HG03571 (cell line): ENCODE results near the gene EIF2B2.

Experiments used
- ATAC-seq: cut with Tn5 transposase; IDR thresholded peaks from one replicate; pipeline ENCODE4 v1.9.1; 2021; ENCODE audit not compliant: unreplicated experiment

Gene EIF2B2

GRCh38 chr14:75041613-75042012, 38.9 kb downstream of the EIF2B2 start:
- no peak for ATAC-seq

GRCh38 chr14:75042035-75042434, 39.3 kb downstream of the EIF2B2 start:
- ATAC-seq: no peak

GRCh38 chr14:75044322-75044721, 41.6 kb downstream of the EIF2B2 start:
- no peak for ATAC-seq

DNA sequence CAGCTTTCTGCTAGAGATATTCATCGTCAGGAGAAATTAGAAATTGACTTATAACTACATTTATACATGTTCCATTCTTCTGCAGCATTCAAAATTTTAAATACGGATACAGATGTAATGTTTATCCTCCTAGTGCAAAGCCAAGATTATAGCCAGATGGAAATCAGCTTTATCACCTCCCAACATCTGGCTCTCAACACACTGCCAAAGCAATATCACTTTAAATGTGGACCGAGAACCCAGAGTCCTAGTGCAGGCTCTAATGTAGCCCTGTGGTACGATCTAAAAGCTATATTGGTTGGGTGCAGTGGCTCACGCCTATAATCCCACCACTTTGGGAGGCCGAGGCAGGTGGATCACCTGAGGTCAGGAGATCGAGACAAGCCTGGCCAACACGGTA, 42.0 kb downstream of the EIF2B2 start:
- no peak for ATAC-seq

DNA sequence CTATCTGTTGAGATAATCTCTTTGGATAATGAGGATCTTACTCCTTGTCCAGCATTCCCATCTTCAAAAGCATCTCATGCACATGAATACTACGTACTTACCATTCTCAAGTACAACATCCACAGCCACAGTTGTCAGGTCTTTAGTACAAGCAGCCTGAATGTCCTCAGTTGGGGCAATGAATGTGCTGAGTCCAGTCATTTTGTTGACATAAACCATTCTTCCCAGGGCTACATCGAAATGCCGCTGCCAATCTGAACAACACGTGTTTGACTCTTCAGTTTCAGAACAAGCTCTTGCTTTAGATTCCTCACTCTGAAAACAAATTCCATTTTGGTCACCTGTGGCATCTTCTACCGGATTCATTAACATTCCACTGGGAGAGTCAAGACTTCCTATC, 43.6 kb downstream of the EIF2B2 start:
- no peak for ATAC-seq

GRCh38 chr14:75046899-75047298, 44.2 kb downstream of the EIF2B2 start:
- ATAC-seq: no peak

GRCh38 chr14:75047506-75047905, 44.8 kb downstream of the EIF2B2 start:
- ATAC-seq: no peak

DNA sequence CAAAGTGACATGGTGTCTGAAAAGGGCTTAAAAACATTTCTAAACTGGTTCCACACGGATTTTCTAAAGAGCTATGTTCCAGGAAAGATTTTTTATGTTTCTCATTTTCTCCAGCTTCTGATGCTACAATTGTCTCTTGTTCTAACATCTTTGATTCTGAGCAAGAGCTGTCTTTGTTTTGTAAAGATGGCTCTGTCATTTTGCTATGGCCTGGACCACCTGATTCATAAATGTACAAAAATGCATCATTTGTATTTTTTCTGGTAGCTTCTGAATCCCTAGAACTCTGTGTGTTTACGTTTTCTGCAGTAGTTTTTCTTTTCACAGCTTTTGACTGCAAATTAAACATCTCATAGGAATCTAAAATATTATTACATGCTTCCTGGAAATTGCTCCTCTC, 45.4 kb downstream of the EIF2B2 start:
- no peak for ATAC-seq

DNA sequence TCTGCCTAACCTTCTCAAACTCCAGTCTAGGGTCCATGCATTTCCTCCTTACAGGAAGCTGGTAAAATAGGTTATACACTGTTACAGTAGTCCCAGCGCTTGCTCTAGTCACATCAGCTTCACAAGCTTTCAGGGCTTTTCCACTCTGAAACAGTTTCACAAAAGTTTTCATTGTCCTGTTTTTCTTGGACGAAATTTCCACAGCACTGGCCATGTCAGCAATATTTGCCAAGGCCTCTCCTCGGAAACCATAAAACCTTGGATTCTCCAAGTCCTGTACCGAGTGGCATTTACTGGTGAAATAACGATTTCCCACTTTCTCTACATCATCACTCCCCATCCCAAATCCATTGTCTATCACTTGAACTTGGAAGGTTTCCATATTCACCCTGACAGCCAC, 46.4 kb downstream of the EIF2B2 start:
- ATAC-seq: no peak

- no peak for ATAC-seq
These were observed 47.0 kb downstream of the EIF2B2 start for GRCh38 chr14:75049731-75050201.

- ATAC-seq: no peak
These were observed 48.3 kb downstream of the EIF2B2 start, which contains the start of gene MLH3 for GRCh38 chr14:75050852-75051555. Gene MLH3, minus strand, starts transcription at chr14:75051467. Its CDS starts 1,812 bp downstream, at chr14:75049655.

GRCh38 chr14:75051556-75051899, 48.8 kb downstream of the EIF2B2 start:
- ATAC-seq: no peak

DNA sequence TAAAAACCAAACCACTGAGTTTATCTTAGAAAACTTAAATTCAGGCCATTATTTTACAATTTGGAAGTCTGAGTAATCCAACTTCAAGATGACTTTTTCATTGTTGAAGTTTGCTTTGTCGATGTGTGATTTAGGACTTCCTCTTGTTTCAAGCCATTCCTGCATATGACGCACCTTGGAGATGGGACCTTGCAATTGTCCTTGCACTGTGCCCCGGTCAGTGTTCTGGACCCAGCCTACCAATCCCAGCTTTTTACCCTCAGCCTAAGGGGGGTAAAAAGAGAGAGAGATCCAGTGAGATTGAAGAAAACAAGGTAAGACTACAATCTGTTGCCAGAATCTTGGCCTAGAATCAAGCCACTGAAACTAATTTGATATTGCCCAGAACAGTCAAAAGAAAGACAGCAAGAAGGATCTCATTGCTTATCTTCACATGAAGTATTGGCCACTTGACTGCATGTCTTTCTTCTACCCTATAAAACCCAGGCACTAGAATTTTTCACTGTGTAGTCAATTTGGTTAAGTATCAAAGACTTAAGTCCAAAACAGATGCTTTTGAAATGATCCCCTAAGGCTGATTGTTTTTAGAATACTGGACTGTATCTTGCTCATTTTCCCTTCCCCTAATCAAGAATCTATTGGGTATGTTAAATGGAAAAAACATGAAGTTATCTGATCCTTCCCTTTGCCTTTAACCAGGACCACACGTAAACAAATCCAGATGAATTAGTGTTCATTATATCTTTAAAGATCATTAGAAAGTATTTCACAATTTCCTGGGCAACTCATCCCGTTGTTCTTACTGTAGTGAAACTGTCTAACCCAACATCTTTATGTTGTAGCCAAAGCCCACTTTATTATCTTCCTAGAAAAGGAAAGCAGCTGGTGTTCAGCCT, 50.9 kb downstream of the EIF2B2 start:
- no peak for ATAC-seq

DNA sequence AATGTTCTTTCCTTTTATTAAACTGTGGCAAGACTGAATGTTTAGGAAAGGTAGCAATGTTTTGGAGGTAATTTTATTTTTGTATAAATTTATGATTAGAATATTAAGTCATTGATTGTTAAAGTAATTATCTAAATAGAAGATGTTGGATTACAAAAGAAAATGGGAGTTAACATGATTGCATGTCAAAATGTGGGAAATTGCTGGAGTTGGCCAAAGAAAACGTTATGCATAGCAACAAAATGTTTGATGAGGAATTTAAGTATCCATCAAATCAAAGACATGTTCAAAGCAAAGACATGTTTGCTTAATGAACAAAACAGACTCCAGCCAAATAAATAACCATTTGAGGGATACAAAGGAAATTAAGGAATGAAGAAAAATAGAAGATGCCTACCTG, 51.7 kb downstream of the EIF2B2 start:
- ATAC-seq: no peak

DNA sequence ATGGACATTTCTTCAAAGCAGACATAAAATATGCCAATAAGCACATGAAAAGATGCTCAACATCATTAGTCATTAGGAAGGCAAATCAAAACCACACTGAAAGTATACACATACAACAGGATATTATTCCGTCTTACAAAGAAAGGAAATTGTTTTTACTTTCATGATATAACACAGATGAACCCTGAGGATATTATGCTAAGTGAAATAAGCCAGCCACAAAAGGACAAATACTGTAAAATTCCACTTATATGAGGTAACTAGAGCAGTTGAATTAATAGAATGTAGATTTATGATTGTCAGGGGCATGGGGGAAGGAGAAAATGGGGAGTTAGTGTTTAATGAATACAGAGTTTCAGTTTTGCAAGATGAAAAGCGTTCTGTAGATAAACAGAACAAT, 56.9 kb downstream of the EIF2B2 start:
- no peak for ATAC-seq

DNA sequence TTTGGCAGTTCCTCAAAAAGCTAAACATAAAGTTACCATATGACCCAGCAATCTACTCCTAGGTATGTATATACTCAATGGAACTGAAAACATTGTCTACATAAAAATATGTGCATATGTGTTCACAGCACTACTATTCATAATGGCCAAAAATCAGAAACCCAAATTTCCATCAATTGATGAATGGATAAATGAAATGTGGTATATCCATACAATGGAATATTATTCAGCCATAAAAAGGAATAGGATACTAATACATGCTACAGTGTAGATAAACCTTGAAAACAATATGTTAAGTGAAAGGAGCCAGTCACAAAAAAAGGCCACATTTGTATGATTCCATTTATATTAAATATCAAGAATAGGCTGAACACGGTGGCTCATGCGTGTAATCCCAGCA, 57.7 kb downstream of the EIF2B2 start:
- no peak for ATAC-seq
